HepG2 (cell line): ENCODE data around the gene MT1F. TPM values are rescaled to one million over a fixed set of nuclear protein-coding genes. Genes with fewer than 3 reads are reported as not detected.

Experiments used
- ATAC-seq: fragments of 200-7000 bp; cut with Tn5 transposase; 3 replicates; pipeline ENCODE4 v1.9.1; 2020; ENCODE audit warnings: mild to moderate bottlenecking, moderate library complexity
- BruUV-seq: library from RNA; stranded (reverse); fragments of 400-500 nt; replicated peaks from 2 replicates; lab custom pipeline; 2021; lab: Mats Ljungman, UMichigan
- CTCF ChIA-PET: fragments of 300-600 bp; formaldehyde crosslinking; extraction: SDS; loops from one replicate; lab custom pipeline; 2021; ENCODE audit warnings: low total read pairs, inconsistent platforms, low intra/inter-chr PET ratio; lab: Yijun Ruan, JAX
- POLR2A ChIA-PET: fragments of 350-600 bp; sonication (Branson Sonifier 250); formaldehyde crosslinking; loops from one replicate; lab custom pipeline; 2020; ENCODE audit warnings: antibody characterized with exemption, inconsistent platforms; lab: Yijun Ruan, JAX
- DNase-seq: peaks from one replicate; pipeline ENCODE4 v3.0.0-alpha.2; 2015; ENCODE audit warnings: low spot score
- FAIRE-seq: peaks from 3 replicates; lab custom pipeline; 2011; peaks lifted over from hg19 to GRCh38; lab: Jason Lieb, UNC
- H2AFZ ChIP-seq: one replicate; pipeline ENCODE4 v1.6.1; 2011; ENCODE audit warnings: low read length, inconsistent platforms
- H3K27ac ChIP-seq: fragments of 300-600 bp; 3 replicates; pipeline ENCODE4 v1.8.0; 2011; ENCODE audit warnings: mixed run types, mild to moderate bottlenecking, mixed read lengths, low read length, inconsistent platforms; ENCODE audit not compliant: insufficient read depth; ENCODE audit errors: extremely low read length
- H3K27me3 ChIP-seq, 2 experiments: fragments of 200-600 bp in 1 of 2; 2 replicates in 1 of 2; 3 replicates in 1 of 2; pipeline versions ENCODE4 v1.6.0 to v1.8.0; 2011; ENCODE audit warnings: low read length in 2 of 2, mild to moderate bottlenecking in 2 of 2, moderate library complexity in 2 of 2, inconsistent platforms in 1 of 2; ENCODE audit not compliant: insufficient read depth in 2 of 2, control insufficient read depth in 1 of 2
- H3K36me3 ChIP-seq, 2 experiments: fragments of 200-600 bp in 1 of 2; replicated peaks in 1 of 2; 2 replicates in 1 of 2; 3 replicates in 1 of 2; pipeline versions ENCODE4 v1.5.1 to v1.8.0; 2011; ENCODE audit warnings: low read length in 2 of 2, inconsistent platforms in 1 of 2; ENCODE audit not compliant: insufficient read depth in 2 of 2, control insufficient read depth in 1 of 2
- H3K4me1 ChIP-seq: 2 replicates; pipeline ENCODE4 v1.5.1; 2012; ENCODE audit warnings: low read length, inconsistent platforms; ENCODE audit not compliant: insufficient read depth
- H3K4me2 ChIP-seq: 2 replicates; pipeline ENCODE4 v1.6.0; 2011; ENCODE audit warnings: low read depth, low read length, inconsistent platforms
- H3K4me3 ChIP-seq, 3 experiments: fragments of 200-600 bp in 1 of 3; sonication (generic), shearing (Covaris generic) in 1 of 3; replicated peaks in 1 of 3; 2 replicates each; pipeline ENCODE4 v1.5.1; 2011 to 2016; ENCODE audit warnings: low read length in 3 of 3, inconsistent platforms in 2 of 3, low read depth in 2 of 3, mild to moderate bottlenecking in 2 of 3, control low read depth in 1 of 3, mixed read lengths in 1 of 3; ENCODE audit not compliant: insufficient read depth in 1 of 3
- H3K79me2 ChIP-seq: one replicate; pipeline ENCODE4 v1.6.1; 2011; ENCODE audit warnings: low read length, inconsistent platforms; ENCODE audit not compliant: insufficient read depth
- H3K9ac ChIP-seq: 2 replicates; pipeline ENCODE4 v1.6.0; 2011; ENCODE audit warnings: mild to moderate bottlenecking, low read depth, low read length, inconsistent platforms; ENCODE audit not compliant: insufficient read depth
- H3K9me3 ChIP-seq: 2 replicates; pipeline ENCODE4 v1.5.1; 2012; ENCODE audit warnings: mild to moderate bottlenecking, low read length
- H4K20me1 ChIP-seq: 2 replicates; pipeline ENCODE4 v1.6.0; 2011; ENCODE audit warnings: inconsistent platforms, mild to moderate bottlenecking, low read length, moderate library complexity; ENCODE audit not compliant: insufficient read depth
- ADNP ChIP-seq: sonication (generic); formaldehyde crosslinking; IDR thresholded peaks from 2 replicates; pipeline ENCODE4 v1.4.0; 2020; ENCODE audit warnings: missing genetic modification reagents
- AGO2 ChIP-seq: fragments of 200-400 bp; formaldehyde crosslinking; optimal IDR thresholded peaks from 2 replicates; pipeline ENCODE3; 2017; ENCODE audit warnings: mild to moderate bottlenecking, low read depth, low read length, moderate library complexity
- BORCS8-MEF2B ChIP-seq: sonication (generic); formaldehyde crosslinking; IDR thresholded peaks from 2 replicates; pipeline ENCODE4 v1.8.0; 2022; ENCODE audit warnings: mild to moderate bottlenecking, missing genetic modification reagents
- DMAP1 ChIP-seq: IDR thresholded peaks from 2 replicates; pipeline ENCODE4 v1.6.1; 2016
- FOXA3 ChIP-seq: IDR thresholded peaks from 2 replicates; pipeline ENCODE4 v1.6.1; 2016; ENCODE audit warnings: missing genetic modification reagents, missing compliant biosample characterization
- KLF16 ChIP-seq, 2 experiments: sonication (generic) in 1 of 2; formaldehyde crosslinking in 1 of 2; IDR thresholded peaks; 2 replicates each; pipeline versions ENCODE4 v1.6.1 to v1.8.0; 2016 to 2023; ENCODE audit warnings: missing genetic modification reagents in 2 of 2, missing compliant biosample characterization in 1 of 2
- MYC ChIP-seq: sonication (generic); formaldehyde crosslinking; IDR thresholded peaks from 2 replicates; pipeline ENCODE4 v1.9.0; 2021; ENCODE audit warnings: missing genetic modification reagents, borderline replicate concordance
- MZF1 ChIP-seq: sonication (generic); formaldehyde crosslinking; IDR thresholded peaks from 2 replicates; pipeline ENCODE4 v1.8.1; 2023; ENCODE audit warnings: mild to moderate bottlenecking, missing genetic modification reagents, borderline replicate concordance
- RAD21 ChIP-seq: fragments of 450-650 bp; formaldehyde crosslinking; IDR thresholded peaks from 2 replicates; pipeline ENCODE4 v1.5.0; 2020; ENCODE audit warnings: mild to moderate bottlenecking
- SCMH1 ChIP-seq: sonication (generic); formaldehyde crosslinking; IDR thresholded peaks from 2 replicates; pipeline ENCODE4 v1.9.0; 2021; ENCODE audit warnings: missing genetic modification reagents, mild to moderate bottlenecking, borderline replicate concordance
- TCF7 ChIP-seq: sonication (generic); IDR thresholded peaks from 2 replicates; pipeline ENCODE4 v1.6.1; 2016; ENCODE audit warnings: antibody characterized with exemption, low read depth
- TOPORS ChIP-seq: sonication (generic); formaldehyde crosslinking; IDR thresholded peaks from 2 replicates; pipeline ENCODE4 v1.8.0; 2023; ENCODE audit warnings: mild to moderate bottlenecking, missing genetic modification reagents
- ZBTB33 ChIP-seq: sonication (generic); formaldehyde crosslinking; IDR thresholded peaks from 2 replicates; pipeline ENCODE4 v1.4.0; 2020; ENCODE audit warnings: missing genetic modification reagents
- ZBTB38 ChIP-seq: sonication (generic); formaldehyde crosslinking; IDR thresholded peaks from 2 replicates; pipeline ENCODE4 v1.5.1; 2020; ENCODE audit warnings: mild to moderate bottlenecking, missing genetic modification reagents
- ZNF121 ChIP-seq: sonication (generic); formaldehyde crosslinking; IDR thresholded peaks from 2 replicates; pipeline ENCODE4 v1.5.0; 2020; ENCODE audit warnings: mild to moderate bottlenecking, missing genetic modification reagents
- ZNF280B ChIP-seq: sonication (generic); formaldehyde crosslinking; IDR thresholded peaks from 2 replicates; pipeline ENCODE4 v1.5.0; 2020; ENCODE audit warnings: missing genetic modification reagents, mild to moderate bottlenecking, borderline replicate concordance
- ZNF30 ChIP-seq: sonication (generic); formaldehyde crosslinking; IDR thresholded peaks from 2 replicates; pipeline ENCODE4 v1.5.0; 2020; ENCODE audit warnings: mild to moderate bottlenecking, missing genetic modification reagents
- ZNF496 ChIP-seq: sonication (generic); formaldehyde crosslinking; IDR thresholded peaks from 2 replicates; pipeline ENCODE4 v1.8.1; 2023; ENCODE audit warnings: mild to moderate bottlenecking, moderate library complexity, missing genetic modification reagents; ENCODE audit not compliant: insufficient replicate concordance
- ZNF572 ChIP-seq: sonication (generic); formaldehyde crosslinking; IDR thresholded peaks from 2 replicates; pipeline ENCODE4 v1.5.1; 2020; ENCODE audit warnings: mild to moderate bottlenecking, missing genetic modification reagents
- ZNF747 ChIP-seq: sonication (generic); formaldehyde crosslinking; IDR thresholded peaks from 2 replicates; pipeline ENCODE4 v1.8.1; 2023; ENCODE audit warnings: missing genetic modification reagents, mild to moderate bottlenecking, borderline replicate concordance
- ZNF772 ChIP-seq: sonication (generic); formaldehyde crosslinking; IDR thresholded peaks from 2 replicates; pipeline ENCODE4 v1.5.0; 2020; ENCODE audit warnings: mild to moderate bottlenecking, missing genetic modification reagents
- ZNF780A ChIP-seq: sonication (generic); formaldehyde crosslinking; IDR thresholded peaks from 2 replicates; pipeline ENCODE4 v1.8.0; 2022; ENCODE audit warnings: mild to moderate bottlenecking, missing genetic modification reagents, moderate library complexity
- WGBS: methylation state at CpG from one replicate; pipeline ENCODE4 v1.1.6; 2017; ENCODE audit warnings: low lambda C conversion rate; 5-methylcytosine and 5-hydroxymethylcytosine counted together
- in situ Hi-C: cut with HindIII; loops from 2 replicates; pipeline ENCODE4 v1.10.0; 2017; ENCODE audit warnings: low pct_unique_long_range_greater_than_20kb; ENCODE audit not compliant: extremely low pct_ligation_motif_present
- intact Hi-C: fragments of 100-400 bp; cut with micrococcal nuclease; formaldehyde crosslinking; loops from one replicate; pipeline ENCODE4 v1.10.0; 2022; ENCODE audit not compliant: unreplicated experiment
- polyA plus RNA-seq, 8 experiments: library from polyadenylated mRNA; depleted of rRNA in 3 of 8; stranded (reverse) in 7 of 8; unstranded in 1 of 8; fragments of >200 nt; fragmentation: Illumina TruSeq in 4 of 8; extraction: Trizol in 4 of 8; gene quantifications; 2 replicates each; pipeline versions ENCODE4 v1.2.1 to v1.2.3, GENCODE V29; 2011 to 2016; ENCODE audit warnings: low read depth in 4 of 8, missing spikeins in 1 of 8, mixed read lengths in 1 of 8; ENCODE audit not compliant: insufficient read depth in 1 of 8
- total RNA-seq, 5 experiments: library from RNA; depleted of rRNA; stranded (reverse); fragments of >200 nt; fragmentation: Illumina TruSeq; extraction: Trizol; gene quantifications; 2 replicates each; pipeline ENCODE4 v1.2.3, GENCODE V29; 2016; ENCODE audit warnings: low read depth in 1 of 5

MT1F gene
- total and polyA plus RNA-seq, 2 of the 13 experiments (the other 11 are each of a cell fraction or from before 2014, with no cell fraction given): 1.9 to 169 TPM

GRCh38 chr16:56625140-56625942 is 32.4 kb upstream of the MT1F start, which contains the start of gene MT1E:
TSS of gene MT1E (plus strand) at chr16:56625781. CDS start at chr16:56625852, 71 bp downstream.
- peak within 1 kb of the TSS; percentile 76 for H2AFZ ChIP-seq
- BruUV-seq: no TSS peak
- TF ChIP-seq ZNF747 (CRISPR knock-in tag) (0 out of 2 replicates have a peak, but pooled peaks have one; percentile 55), ADNP (CRISPR knock-in tag) (no peak), SCMH1 (no peak), RAD21 (CRISPR knock-in tag) (peak; percentile 52; the same call in 1 of the 2 replicates), AGO2 (peak; percentile 79), MZF1 (no peak), MYC (CRISPR knock-in tag) (peak; percentile 55; the same call in 1 of the 2 replicates), ZNF30 (CRISPR knock-in tag) (no peak), ZNF280B (CRISPR knock-in tag) (0 out of 2 replicates have a peak, but pooled peaks have one; percentile 38), FOXA3 (CRISPR knock-in tag) (no peak), ZBTB33 (CRISPR knock-in tag) (no peak; the same call in 1 of the 2 replicates), ZNF121 (no peak), ZNF572 (CRISPR knock-in tag) (0 out of 2 replicates have a peak, but pooled peaks have one; percentile 18), TOPORS (CRISPR knock-in tag) (peak; percentile 74; the same call in 1 of the 2 replicates), KLF16 (CRISPR knock-in tag; IDR thresholded peaks at IDR 0.05) (peak in 1 of 2 experiments; percentile 47; a peak in 2 of 4 replicates), ZNF496 (CRISPR knock-in tag) (no peak), BORCS8-MEF2B (peak; percentile 90), TCF7 (no peak), ZNF772 (CRISPR knock-in tag) (0 out of 2 replicates have a peak, but pooled peaks have one; percentile 52), ZNF780A (CRISPR knock-in tag) (no peak), DMAP1 (CRISPR knock-in tag) (peak; percentile 62; the same call in 1 of the 2 replicates), ZBTB38 (peak; percentile 94)

More at GRCh38 chr16:56625140-56625942, 32.4 kb upstream of the MT1F start, which contains the start of gene MT1E:
- Histone ChIP-seq H3K27me3 (peaks cover 0 to 34% of the 10 kb centered on the region in 2 experiments; a peak in 3 of 5 replicates), H3K9ac (peak within 1 kb of the TSS; percentile 64), H4K20me1 (no peaks in the 10 kb centered on the region), H3K4me2 (peak within 1 kb of the TSS; percentile 97), H3K9me3 (no peaks in the 10 kb centered on the region), H3K27ac (no peak within 1 kb of the TSS), H3K36me3 (no peaks in the 10 kb centered on the region), H3K4me3 (peak within 1 kb of the TSS; percentile 63 to 88 (median 72)), H3K4me1 (peaks cover 60% of the 10 kb centered on the region), H3K79me2 (no peaks in the 10 kb centered on the region)
- DNase-seq (peak; percentile 63), FAIRE-seq (no peak), ATAC-seq (peak; percentile 92)
- ChIA-PET CTCF (no interaction called here), POLR2A (interaction anchor here (0.9 to 4.8 kb wide), 9 partner anchors 11 to 58 kb away, joined by 3 to 83 read pairs (median 5); partner anchors contain the start of genes MT1F and MT2A)
- intact Hi-C loops: no loop called here
- in situ Hi-C loops: no loop called here
- 7% methylated on average over 30 of the region's 62 CpGs for WGBS
